Stimulated activated CD4-positive, alpha-beta T cell treated with anti-CD3 and anti-CD28 coated beads, Interleukin-1b, Interleukin-23, amount 100 ng/mL, for 48 hours (primary cell): Measurements from ENCODE around the gene FAM177A1.
"Not testable (repeated sequence)": the region's sequence is repeated elsewhere in the genome, so short reads cannot be mapped to it uniquely, and the experiment has no call there.

Experiments
- DNase-seq: peaks from one replicate; pipeline ENCODE4 v3.0.0-alpha.2; 2020

FAM177A1 gene

DNA sequence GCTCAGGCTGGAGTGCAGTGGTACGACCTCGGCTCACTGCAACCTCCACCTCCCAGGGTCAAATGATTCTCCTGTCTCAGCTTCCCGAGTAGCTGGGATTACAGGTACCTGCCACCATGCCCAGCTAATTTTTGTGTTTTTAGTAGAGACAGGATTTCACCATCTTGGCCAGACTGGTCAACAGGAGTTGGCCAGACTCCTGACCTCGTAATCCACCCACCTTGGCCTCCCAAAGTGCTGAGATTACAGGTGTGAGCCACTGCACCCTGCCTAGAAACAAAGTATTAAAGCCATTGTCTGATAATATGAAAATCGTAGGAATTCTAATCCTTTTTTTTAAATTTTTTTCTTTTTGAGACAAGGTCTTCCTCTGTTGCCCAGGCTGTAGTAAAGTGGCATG, 19.7 kb downstream of the FAM177A1 start:
- DNase-seq, result not testable (repeated sequence)

DNA sequence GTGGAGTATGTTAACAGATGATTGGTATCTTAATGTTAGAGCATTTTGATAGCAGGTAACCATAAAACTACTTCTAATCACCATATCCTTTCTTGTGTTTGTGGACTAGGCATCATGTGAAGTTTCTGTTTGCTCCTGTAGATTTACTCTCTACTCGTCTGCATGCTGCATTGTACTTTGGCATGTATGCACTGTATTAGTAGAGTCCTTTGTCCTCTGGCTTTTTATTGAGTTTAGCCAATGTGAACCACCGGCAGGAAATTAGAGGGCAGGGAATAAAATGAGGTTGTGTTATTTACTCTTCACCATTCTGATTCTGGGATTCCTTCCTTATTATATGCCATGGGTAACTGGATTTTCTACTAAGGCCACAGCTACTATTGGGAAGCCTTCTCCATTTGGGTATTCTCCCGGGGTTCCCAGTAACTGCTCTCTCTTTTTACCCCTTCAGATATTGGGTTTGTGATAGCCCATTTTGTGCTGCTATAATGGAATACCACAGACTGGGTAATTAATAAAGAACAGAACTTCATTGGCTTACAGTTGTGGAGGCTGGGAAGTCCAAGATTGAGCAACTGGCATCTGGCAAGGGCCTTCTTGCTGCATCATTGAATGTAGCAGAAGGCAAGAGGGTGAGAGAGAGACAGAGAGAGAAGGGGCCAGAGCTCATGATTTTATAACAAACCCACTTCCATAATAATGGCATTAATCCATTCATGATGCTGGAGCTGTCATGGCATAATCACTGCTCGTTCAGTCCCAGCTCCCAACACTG, 22.4 kb downstream of the FAM177A1 start:
- no peak for DNase-seq

DNA sequence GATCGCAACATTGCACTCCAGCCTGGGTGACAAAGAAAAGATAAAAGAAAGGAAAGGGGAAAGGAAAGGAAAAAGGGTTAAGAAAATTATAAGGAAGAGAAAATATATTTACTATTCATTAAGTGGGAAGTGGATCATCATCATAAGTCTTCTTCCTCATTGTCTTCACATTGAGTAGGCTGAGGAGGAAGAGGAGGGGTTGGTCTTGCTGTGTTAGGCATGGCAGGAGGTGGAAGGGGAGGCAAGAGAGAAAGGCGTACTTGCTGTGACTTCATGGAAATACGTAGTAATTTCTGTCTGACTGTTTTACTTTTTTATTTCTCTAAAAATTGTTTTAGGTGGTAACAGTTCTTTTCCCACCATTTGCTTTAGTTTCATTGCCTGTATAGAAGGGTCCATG, 26.2 kb downstream of the FAM177A1 start:
- DNase-seq, result no peak

DNA sequence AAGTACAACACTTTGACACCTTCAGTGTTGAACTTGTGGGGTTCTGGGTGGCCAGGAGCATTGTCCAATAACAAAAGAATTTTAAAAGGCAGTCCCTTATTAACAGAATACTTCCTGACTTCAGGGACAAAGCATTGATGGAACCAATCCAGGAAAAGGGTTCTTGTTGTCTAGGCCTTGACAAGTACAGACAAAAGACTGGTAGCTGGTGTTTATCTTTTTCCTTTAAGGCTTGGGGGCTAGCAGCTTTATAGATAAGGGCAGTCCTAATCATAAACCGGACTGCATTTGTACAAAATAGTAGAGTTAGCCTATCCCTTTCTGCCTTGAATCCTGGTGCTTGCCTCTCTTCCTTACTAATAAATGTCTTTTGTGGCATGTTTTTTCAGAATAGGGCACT, 27.4 kb downstream of the FAM177A1 start:
- DNase-seq, result no peak

DNA sequence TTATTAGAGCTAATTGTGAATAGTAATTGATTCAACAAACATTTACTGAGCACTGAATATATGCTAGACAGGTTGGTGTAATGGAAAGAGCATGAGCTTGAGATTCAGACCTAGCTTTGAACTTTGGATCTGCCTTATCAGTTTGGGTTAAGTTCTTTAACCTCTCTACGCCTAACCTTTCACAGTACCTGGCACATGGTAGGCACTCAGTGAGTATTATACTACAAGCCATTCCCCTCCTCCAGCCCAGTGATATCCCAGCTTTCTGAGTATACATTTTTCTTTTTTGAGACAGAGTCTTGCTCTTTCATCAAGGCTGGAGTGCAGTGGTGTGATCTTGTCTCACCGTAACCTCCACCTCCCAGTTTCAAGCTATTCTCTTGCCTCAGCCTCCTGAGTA, 32.0 kb downstream of the FAM177A1 start:
- DNase-seq, result no peak

DNA sequence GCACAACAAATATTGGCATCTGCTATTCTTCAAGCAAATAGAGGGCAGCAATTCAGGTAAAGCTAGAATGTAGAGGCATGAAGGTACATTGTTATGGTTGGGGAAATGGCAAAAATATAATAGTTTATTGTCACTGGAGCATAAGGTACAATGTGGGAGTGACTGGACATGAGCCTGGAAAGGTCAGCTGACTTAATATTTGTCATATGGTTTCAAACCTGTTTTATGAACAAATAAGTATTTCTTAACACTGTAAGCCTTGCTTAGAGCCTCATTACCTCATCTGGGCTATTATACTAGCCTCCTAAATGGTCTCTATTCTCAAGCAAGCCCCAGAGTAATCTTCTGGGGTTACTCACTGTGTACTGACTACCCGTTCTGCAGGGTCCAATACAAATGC, 33.7 kb downstream of the FAM177A1 start:
- no peak for DNase-seq

DNA sequence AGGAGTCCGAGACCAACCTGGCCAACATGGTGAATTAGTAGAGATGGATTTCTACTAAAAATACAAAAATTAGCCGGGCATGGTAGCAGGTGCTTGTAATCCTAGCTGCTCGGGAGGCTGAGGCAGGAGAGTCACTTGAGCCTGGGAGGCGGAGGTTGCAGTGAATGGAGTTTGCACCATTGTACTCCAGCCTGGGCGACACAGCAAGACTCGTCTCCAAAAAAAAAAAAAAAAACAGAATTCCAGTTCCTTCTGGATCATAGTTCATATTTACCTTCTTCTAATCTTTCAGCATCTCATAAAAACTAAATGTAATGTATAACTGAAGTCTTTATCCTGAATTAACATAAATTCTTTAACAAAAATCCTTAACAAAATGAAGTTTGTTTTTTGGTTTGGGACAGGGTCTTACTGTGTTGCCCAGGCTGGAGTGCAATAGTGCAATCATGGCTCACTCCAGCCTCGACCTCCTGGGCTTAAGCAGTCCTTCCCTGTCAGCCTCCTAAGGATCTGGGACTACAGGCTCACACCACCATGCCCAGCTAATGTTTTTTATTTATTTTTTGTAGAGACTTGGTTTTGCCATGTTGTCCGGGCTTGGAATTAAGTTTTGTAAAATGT, 37.6 kb downstream of the FAM177A1 start:
- no peak for DNase-seq

DNA sequence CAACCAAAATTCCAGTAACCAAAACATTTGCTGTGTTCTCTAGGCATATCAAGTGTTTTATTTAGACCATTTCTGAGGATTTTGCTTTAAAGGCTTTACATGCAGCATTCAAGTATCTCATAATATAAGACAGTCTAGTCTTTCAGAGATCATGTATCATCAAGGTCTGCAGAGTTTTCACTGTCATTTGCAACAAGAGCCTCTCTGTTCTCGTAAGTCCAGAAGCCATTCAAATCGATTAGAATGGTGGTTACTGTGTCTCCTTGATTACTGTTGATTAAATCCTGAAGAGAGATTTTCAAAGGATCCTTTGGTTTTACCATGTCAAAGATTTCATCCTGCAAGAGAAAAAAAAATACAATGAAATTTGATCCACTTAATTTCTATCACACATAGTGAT, 39.4 kb downstream of the FAM177A1 start:
- DNase-seq, result no peak

DNA sequence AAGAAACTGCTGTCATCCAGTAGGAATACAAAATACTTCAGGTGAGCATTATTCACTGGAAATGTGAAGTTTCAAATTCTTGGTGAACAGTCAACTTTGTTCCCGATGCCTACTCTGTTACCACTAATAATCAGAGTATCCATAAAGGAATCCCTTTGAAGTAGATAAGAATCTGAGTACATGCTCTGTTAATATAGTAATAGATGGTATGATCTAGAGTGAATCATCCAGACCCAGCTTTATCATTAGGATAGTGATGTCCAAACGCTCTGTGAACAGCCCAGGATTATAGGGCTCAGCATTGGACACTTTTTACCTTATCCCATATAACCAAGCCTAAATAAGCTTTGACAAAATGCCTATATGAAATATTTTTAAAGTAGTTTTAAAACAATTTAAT, 42.4 kb downstream of the FAM177A1 start:
- no peak for DNase-seq

DNA sequence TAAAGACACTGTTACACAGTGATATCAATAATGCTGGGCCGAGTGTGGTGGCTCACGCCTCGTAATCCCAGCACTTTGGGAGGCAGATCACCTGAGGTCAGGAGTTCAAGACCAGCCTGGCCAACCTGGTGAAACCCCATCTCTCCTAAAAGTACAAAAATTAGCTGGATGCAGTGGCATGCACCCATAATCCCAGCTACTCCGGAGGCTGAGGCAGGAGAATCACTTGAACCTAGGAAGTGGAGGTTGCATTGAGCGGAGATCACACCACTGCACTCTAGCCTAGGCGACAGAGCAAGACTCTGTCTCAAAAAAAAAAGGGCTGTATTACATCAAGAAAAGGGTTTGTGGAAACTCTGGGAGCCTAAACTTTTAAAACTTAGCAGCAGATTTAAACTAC, 48.6 kb downstream of the FAM177A1 start:
- DNase-seq, result not testable (repeated sequence)

DNA sequence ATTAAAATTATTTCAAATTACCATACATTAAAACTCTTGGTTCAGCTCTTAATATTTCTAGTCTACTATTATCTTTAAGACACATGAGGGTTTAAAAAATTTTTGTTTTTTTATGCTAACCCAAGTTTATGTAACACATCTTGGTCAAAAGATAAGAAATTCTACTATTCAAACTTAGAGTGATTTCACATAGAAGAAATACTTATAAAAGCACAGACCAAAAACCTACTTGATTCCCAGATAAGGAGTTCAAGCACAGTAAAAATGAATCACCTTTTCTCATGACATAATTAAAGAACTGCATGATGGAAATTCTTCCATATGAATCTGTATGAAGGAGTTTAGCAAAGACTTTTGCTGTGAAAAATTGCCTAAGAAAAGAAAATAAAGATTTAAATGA, 61.8 kb downstream of the FAM177A1 start:
- DNase-seq, result no peak

DNA sequence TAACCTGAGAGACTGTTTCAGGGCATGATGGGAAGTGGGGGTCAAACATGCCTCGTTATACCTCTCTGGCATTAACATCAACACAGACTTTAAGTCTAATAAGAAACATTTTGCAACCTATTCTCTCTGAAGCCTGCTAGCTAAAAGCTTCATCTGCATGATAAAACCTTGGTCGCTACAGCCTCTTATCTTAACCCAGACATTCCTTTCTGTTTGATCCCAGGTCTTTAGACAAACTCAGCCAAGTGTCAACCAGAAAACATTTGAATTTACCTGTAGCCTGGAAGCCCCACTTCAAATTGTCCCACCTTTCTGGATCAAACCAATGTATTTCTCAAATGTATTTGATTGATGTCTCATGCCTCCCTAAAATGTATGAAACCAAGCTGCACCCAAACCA, 66.6 kb downstream of the FAM177A1 start:
- no peak for DNase-seq

DNA sequence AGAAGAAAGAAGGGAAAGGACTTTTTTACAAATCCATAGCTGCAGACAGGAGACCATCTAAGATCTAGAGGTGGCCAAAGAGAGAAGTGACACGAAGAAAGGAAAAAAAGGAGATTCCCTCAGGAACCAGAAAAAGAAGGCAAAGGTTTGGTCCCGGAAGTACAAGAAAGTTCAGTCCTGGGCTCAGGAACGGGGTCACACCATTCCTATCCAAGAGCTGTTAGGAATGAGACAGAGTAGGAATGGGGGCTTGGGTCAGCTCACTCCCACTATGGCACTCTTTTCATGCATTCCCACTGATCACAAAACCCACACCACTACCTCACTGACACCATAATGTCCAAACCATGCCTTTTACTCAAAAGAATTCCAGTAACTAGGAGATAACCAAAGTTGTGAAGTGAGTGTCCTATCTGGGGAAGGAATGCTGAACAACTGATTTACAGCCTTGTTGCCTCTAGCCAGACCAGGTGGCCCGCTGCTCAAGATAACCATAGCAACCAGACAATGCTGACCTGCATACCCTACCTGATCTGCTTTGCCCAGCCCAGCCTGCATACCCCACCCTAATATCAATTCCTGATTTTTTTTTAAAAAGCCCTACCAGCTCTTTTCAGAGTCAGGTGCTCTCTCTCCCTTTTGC, 67.4 kb downstream of the FAM177A1 start:
- no peak for DNase-seq

DNA sequence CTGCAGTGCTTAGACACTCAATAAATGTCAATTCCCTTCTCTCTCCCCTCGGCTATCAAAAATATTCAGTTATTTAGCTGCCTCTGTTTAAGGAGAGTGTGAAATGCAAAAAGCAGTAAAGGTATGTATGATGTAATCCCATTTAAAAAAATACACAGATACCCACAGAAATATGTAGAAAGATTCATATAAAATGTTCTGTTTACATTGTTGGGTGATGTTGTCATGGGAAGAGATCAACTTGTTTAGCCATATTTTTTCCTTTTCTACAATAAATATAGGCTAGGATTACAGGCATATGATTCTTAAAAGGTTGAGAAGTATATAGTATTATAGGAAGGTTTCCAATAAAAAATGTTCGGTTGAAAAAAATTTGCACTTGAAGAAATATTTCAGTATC, 68.0 kb downstream of the FAM177A1 start:
- DNase-seq, result no peak

DNA sequence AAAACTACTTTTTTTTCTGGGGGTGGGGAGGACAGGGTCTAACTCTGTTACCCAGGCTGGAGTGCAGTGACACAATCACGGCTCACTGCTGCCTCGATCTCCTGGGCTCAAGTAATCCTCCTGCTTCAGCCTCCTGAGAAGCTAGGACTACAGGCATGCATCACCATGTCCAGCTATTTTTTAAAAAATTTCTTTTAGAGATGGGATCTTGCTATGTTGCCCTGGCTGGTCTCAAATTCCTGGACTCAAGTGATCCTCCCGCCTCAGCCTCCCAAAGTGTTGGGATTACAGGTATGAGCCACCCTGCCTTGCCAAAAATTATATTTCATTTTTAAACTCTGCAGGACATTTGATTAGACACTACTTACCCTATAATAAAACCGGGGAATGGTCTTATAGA, 70.2 kb downstream of the FAM177A1 start:
- DNase-seq, result no peak

DNA sequence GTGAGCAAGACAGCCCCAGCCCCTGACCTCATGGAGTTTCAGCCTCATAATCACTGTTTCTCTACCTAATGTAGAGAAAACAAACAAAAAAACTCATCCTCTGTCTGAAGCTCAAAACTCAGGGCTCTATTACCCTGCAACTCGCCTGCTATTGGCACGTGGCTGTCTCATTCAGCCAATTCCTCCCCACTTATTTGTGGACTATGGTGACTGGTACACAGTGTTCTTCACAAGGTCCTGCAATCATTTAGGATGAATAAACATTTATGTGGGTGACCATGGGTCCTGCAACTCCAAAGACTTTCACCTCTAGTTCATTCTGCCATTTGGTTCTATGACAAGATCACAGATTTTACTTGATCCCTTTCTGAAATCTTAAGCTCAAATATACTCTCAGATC, 71.0 kb downstream of the FAM177A1 start:
- DNase-seq, result no peak

DNA sequence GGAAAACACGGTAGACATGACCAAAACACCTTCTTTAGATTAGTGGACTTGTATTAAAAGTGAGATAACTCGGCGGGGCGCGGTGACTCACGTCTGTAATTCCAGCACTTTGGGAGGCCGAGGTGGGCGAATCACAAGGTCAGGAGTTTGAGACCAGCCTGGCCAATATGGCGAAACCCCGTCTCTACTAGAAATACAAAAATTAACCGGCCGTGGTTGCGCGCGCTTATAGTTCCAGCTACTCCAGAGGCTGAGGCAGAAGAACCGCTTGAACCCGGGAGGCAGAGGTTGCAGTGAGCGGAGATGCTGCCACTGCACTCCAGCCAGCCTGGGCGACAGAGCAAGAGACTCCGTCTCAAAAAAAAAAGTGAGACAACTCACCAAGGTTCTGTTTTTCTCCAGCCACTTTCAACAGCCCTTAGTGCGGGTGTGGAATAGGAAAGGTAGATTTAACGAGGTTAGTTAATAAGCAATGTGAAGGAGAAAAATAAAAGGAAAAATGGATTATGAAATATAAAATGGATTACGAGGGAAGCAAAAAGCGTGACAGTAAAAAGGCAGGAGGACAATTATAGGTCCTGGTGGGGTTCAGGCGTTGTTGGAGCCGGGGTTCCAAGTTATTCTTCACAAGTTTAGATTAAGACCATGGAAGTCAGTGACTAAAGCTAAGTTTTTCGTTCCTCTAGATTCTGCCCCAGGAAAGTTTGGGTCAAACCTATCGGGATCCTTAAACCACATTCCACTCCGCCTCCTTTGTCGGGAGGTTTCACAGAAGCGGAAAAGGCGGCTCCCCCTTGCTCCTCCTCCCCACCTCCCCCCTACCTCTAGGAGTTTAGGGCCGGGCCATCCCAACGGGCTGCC, 75.2 kb downstream of the FAM177A1 start:
- DNase-seq, result no peak

DNA sequence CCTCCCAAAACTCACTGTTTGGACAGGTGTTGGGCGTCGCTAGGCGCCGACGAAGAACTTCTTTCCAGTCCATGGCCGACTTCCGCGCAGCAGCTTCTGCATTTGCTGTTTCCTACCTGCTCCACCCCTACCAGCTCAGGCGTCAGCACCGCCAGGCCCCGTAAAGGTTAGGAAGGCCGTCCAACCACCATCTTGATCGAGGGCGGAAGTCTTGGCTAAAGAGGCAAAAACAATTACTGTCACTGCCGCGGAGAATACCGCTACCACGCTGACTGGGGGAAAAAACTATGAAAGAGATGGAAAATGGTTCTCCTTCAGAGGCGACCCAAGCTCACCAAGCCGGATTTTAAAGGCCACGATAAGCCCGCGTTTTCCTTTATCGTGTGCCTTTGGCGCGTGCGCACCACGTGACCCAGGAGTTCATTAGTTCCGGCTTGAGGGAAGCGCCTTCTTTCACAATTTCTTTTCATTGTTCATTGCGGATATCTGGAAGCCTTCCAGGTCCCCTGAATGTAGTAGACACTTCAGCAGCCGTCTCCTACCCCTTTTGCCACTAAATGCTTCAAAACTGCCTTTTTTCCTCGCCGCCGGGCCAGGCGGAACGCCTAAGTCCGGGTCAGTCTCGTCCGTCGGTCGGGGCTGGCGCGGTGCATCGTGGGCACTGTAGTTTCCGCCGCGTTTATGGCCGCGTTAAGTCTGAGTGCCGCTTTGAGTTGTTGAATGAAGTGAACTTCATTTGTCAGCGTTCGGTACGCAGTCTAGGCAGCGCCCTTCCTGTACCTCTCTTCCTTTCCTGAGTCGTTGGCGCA, 76.0 kb downstream of the FAM177A1 start, which contains the start of the genes PPP2R3C and PRORP:
Gene PPP2R3C, minus strand, starts transcription at position 104 of the 809 bp plus-strand sequence. Its CDS starts 31 bp downstream, at position 73.
Gene PRORP, plus strand, starts transcription at position 666 of the 809 bp plus-strand sequence. CDS start 694 bp downstream, outside the sequence.
- peak; percentile 88 for DNase-seq

DNA sequence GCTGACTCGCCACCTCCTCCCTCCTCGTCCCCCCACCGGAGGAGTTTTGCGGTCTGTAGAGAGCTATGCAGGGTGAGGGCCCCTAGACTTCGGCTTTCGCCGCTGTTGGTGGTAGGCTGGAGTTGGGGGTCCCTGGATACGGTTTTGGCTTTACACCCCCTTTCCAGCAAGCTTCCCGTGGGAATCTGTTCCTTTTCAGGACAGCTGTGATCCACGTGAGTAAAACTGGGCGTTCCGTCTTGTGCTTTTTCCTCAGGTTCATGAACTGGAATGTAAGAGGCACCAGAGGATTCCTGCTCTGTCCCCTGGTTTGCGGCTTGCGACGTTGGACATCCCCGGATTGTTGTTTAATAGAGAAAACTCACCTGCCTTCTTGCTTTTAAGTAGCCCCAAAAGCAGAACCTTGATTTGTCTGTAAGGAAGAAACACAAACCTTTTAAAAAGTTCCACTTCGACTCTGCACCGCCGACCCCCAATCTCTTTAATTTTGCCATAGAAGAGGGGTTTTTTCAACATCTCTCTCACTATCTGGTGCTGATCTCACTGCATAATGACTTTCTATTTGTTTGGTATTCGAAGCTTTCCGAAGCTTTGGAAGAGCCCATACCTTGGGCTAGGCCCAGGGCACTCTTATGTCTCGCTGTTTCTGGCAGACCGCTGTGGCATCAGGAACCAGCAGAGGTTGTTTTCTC, 76.8 kb downstream of the FAM177A1 start:
- DNase-seq, result no peak

DNA sequence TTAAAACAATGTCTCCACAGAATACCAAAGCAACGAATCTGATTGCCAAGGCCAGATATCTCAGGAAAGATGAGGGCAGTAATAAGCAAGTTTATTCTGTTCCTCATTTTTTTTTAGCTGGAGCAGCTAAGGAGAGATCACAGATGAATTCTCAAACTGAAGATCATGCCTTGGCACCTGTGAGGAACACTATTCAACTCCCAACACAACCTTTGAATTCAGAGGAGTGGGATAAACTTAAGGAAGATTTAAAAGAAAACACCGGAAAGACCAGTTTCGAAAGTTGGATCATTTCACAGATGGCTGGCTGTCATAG, 77.3 kb downstream of the FAM177A1 start:
- no peak for DNase-seq

DNA sequence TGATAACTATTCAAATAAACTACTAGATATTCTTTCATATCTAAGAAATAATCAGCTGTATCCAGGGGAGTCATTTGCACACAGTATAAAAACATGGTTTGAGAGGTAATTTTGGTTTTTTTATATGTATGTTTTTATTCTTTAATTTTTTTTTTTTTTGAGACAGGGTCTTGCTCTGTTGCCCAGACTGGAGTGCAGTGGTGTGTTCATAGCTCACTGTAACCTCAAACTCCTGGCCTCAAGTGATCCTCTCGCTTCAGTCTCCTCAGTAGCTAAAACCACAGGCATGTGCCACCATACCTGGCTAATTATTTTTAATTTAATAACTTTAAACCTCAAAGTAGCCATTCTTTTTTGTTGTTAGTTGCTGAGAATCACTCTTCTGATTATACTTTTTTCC, 78.1 kb downstream of the FAM177A1 start:
- no peak for DNase-seq
